GM18951 (cell line): Measurements from ENCODE around the gene MED12L.

Source experiments
- POLR2A ChIP-seq: IDR thresholded peaks from 4 replicates; pipeline ENCODE4 v1.6.1; 2011; ENCODE audit warnings: mild to moderate bottlenecking; ENCODE audit not compliant: insufficient read length, insufficient read depth; ENCODE audit errors: extremely low read depth
- in situ Hi-C: fragments of 300-500 bp; cut with MboI; formaldehyde crosslinking; loops from one replicate; pipeline ENCODE4 v1.12.0; 2022; ENCODE audit warnings: low sequenced_read_pairs, mixed read lengths, inconsistent platforms; ENCODE audit not compliant: unreplicated experiment

MED12L gene

GRCh38 chr3:151452368-151452767, 366.9 kb downstream of the MED12L start:
- in situ Hi-C loops = no loop called here
- TF ChIP-seq POLR2A = no peak

- in situ Hi-C loops = no loop called here
Measured at GRCh38 chr3:151452841-151453240, 367.4 kb downstream of the MED12L start.

GRCh38 chr3:151456065-151456464, 370.6 kb downstream of the MED12L start:
- TF ChIP-seq POLR2A = no peak
- in situ Hi-C loops = no loop called here

More at GRCh38 chr3:151452841-151453240, 367.4 kb downstream of the MED12L start:
- no peak for TF ChIP-seq POLR2A

GRCh38 chr3:151459358-151459757, 373.9 kb downstream of the MED12L start:
- in situ Hi-C loops = no loop called here
- TF ChIP-seq POLR2A = no peak

GRCh38 chr3:151460228-151460627, 374.8 kb downstream of the MED12L start:
- no peak for TF ChIP-seq POLR2A
- in situ Hi-C loops = no loop called here

GRCh38 chr3:151460774-151461450, 375.4 kb downstream of the MED12L start, which contains the start of gene IGSF10:
Gene IGSF10, minus strand, starts transcription at chr3:151461061. Its CDS starts 2,352 bp downstream, at chr3:151458709.
- no peak for TF ChIP-seq POLR2A
- in situ Hi-C loops = no loop called here

GRCh38 chr3:151462278-151462780, 376.9 kb downstream of the MED12L start:
- in situ Hi-C loops = no loop called here
- no peak for TF ChIP-seq POLR2A

GRCh38 chr3:151462991-151463390, 377.5 kb downstream of the MED12L start:
- no peak for TF ChIP-seq POLR2A
- in situ Hi-C loops = no loop called here

- no peak for TF ChIP-seq POLR2A
- in situ Hi-C loops = no loop called here
Measured at GRCh38 chr3:151467069-151467468, 381.6 kb downstream of the MED12L start.

- TF ChIP-seq POLR2A = no peak
- in situ Hi-C loops = no loop called here
Measured at GRCh38 chr3:151468284-151468917, 382.9 kb downstream of the MED12L start.

- no peak for TF ChIP-seq POLR2A
- in situ Hi-C loops = no loop called here
Measured at GRCh38 chr3:151476344-151477018, 391.0 kb downstream of the MED12L start.

- in situ Hi-C loops = no loop called here
- TF ChIP-seq POLR2A = no peak
Measured at GRCh38 chr3:151477591-151478334, 392.3 kb downstream of the MED12L start.

- in situ Hi-C loops = no loop called here
Measured at GRCh38 chr3:151478335-151478697, 392.9 kb downstream of the MED12L start.

More at GRCh38 chr3:151478335-151478697, 392.9 kb downstream of the MED12L start:
- no peak for TF ChIP-seq POLR2A
